HG03139 (cell line): ENCODE data around the gene GLS.
"Not testable (repeated sequence)": the region's sequence is repeated elsewhere in the genome, so short reads cannot be mapped to it uniquely, and the experiment has no call there.

Experiments
- ATAC-seq: cut with Tn5 transposase; IDR thresholded peaks from one replicate; pipeline ENCODE4 v1.9.1; 2021; ENCODE audit not compliant: unreplicated experiment

Gene GLS

DNA sequence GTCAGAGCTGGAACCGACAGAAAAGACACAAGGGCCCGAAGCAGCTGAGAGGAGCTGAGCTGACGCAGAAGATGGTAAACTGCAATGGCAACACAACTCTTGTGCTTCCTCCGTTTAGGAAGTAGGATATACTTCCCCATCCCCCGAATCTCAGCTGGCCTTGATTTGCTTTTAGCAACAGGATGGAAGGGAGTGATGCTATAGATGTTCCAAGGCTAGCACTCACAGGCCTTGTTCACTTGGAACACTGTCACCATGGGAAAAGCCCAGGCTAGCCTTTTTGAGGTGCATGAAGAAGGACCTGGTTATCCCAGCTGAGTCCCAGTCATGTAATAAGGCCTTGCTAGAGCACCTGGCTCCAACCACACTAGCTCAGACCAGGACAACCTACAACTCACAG, 107.3 kb downstream of the GLS start:
- ATAC-seq = no peak

GRCh38 chr2:190988910-190989309, 108.3 kb downstream of the GLS start:
- no peak for ATAC-seq

GRCh38 chr2:190990132-190990531, 109.5 kb downstream of the GLS start:
- ATAC-seq = no peak

- ATAC-seq = no peak
These were observed 112.6 kb downstream of the GLS start for GRCh38 chr2:190993292-190993643.

DNA sequence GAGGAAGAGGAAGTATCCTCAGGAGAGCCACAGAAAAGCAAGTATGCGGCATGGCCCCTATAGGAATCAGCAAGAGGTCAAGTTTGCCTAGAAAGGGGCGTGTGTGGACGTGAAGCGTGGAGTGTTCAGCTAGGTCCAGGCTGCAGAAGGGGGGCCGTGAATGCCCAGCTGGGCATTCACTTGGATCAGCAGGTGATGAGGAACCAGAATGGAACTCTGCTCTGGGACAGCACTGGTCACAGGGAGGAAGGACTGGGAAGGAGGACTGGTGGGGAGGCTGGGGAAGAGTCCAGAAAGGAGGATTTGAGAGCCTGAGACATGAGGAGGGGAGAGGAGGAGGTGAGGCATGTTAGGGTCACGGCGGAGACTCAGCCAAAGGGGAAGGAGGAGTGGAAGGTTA, 113.5 kb downstream of the GLS start:
- ATAC-seq = no peak

DNA sequence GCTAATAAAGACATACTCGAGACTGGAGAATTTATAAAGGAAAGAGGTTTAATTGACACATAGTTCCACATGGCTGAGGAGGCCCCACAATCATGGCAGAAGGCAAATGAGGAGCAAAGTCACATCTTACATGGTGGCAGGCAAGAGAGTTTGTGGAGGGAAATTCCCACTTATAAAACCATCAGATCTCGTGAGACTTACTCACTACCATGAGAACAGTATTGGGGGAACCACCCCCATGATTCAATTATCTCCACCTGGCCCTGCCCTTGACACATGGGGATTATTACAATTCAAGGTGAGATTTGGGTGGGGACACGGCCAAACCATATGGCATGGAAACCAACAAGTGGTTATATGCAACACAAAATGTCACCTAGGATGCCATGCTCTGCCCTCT, 114.7 kb downstream of the GLS start:
- not testable (repeated sequence) for ATAC-seq

- ATAC-seq = no peak
These were observed 115.8 kb downstream of the GLS start for GRCh38 chr2:190996338-190996946.

DNA sequence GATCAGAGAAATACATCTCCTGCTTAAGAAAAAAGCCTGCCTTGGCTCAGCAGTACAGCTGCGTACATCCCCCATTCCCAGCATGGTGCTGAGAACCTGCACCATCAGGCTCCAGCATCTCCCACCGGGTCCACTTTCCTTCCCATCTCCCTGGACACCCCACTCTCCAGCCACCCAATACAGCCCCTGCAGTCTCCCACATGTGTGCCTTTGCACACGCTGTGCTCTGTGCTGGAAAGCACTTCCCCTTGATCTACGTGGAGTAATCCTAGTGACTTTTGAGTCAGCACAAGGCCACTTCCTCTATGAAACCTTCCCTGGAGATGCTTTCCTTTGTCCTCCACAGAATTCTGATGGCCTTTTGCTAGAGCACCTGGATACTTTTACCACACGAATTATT, 116.3 kb downstream of the GLS start:
- no peak for ATAC-seq

- no peak for ATAC-seq
These were observed 117.0 kb downstream of the GLS start for GRCh38 chr2:190997526-190998113.

- no peak for ATAC-seq
These were observed 118.4 kb downstream of the GLS start for GRCh38 chr2:190999058-190999457.

- no peak for ATAC-seq
These were observed 119.5 kb downstream of the GLS start for GRCh38 chr2:190999949-191000665.

DNA sequence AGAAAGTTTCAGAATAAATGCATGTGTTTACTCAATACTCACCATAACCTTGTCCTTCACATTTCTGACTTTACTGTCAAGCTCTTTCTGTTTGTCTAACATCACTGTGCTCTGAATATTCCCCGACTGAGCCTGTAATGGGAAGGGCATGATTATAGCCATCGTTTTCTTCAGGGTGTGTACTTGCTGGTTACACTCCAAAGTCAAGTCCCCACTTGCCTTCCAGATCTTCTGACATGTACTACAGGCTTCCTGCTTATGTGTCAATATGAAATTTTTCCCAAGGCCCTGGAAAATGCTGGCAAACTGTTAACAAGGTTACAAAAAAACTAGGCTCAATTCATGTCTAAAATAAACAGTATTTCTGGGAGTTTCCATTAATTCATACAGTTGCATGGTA, 120.4 kb downstream of the GLS start:
- ATAC-seq = no peak

DNA sequence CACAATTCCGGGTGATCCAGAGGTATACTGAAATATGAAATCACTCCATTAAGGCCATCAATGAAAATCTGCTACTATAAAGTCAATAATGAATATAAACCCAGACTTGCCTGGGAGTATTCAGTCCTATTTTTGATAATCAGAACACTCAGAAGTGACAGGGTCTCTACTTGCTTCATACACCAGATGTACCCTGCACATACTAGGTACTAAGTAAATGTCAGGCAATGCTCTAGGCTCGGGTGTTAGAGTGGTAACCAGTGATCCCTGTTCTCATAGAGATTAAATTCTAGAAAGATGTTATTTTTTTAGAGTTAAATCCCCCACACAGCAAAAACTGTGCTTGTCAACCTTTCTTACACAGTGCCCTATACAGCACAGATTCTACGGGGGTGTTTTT, 121.0 kb downstream of the GLS start:
- no peak for ATAC-seq

DNA sequence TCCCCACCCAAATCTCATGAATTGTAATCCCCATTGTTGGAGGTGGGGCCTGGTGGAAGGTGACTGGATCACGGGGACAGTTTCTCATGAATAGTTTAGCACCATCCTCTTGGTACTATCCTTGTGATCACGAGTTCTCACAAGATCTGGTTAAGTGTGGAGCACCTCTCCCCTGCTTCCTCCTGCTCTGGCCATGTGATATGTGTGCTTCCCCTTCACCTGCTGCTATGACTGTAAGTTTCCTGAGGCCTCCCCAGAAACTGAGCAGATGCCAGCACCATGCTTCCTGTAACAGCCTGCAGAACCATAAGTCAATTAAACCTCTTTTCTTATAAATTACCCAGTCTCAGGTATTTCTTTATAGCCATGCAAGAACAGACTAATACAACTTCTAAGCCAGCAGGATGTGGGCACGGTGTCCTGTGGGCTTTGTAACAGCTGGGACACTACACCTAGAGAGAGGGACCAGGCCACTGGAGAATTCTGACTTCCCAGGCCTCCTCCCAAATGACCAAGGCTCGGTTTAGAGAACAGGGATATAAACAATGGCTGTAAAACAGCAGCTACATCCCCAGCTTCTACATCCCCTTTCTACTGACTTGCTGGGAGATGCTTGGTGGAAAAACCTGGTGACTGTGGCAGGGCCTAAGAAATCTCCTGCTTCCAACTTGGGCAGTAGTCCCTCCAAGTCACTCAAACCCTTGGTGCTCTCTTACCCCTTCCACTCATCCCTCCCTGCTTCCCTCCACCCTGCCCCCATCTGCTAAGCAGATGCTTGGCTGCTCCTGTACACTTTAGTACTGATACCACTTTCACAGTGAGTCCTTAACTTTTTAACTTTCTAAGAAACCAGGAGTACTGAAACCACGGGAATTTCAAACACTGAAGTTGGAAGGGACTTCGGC, 123.0 kb downstream of the GLS start:
- no peak for ATAC-seq

DNA sequence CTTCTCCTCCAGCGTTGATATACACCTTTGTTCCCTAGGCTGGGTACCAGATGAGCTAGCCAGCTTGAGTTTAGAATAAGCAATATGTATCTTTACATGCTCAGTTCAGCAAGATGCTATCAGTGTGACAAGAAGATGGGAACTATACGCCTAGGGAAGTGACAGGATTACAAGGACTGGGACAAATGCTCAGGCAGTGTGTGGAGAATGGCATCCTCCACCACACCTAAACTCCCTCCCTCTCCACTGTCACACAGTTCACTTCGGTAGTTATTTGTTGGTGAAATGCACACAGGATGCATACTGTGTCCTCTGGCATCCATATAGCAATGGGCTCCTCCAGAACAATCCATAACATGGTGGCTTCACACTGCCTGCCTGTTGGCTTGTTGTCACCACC, 125.7 kb downstream of the GLS start:
- no peak for ATAC-seq

DNA sequence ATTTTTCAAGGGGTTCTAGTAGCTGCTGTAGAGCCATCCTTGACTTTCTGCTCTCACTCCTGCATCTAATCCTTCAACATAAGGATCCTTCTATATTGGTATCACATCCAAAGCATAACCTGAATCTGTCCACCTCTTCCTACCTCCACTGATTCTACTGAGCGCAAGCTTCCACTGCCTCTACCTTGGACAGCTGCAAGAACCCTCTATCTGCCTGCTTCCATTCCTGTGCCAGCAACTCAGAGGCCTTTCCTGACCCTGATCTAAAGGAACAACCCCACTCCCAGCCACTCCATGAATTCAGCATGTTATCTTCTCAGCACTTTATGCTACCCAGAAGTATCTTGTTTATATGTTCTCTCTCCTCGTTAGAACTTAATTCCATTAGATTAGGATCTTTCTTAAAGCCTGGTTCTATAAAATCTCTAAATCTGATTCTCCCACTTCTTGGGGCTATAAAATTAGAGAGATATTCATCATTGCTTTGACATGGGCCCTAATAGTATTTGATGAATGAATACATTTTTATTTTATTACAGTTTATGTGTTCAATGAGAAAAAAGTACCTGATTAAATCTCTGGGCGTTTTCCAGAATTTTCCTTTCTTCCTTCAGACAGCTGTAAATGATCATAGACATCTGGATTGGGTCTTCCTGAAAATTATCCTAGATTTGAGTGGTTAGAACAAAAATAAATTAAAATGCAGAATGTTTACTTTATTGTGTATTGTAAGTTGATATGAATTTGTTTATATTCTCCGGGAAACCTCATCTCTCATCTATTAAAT, 126.6 kb downstream of the GLS start:
- no peak for ATAC-seq

- ATAC-seq = no peak
These were observed 127.7 kb downstream of the GLS start for GRCh38 chr2:191008286-191008685.

- no peak for ATAC-seq
These were observed 129.1 kb downstream of the GLS start for GRCh38 chr2:191009541-191010374.

- ATAC-seq = no peak
These were observed 130.6 kb downstream of the GLS start for GRCh38 chr2:191010887-191011885.
